K562 treated with DMSO at 1 percent for 48 hours (cell line): ENCODE data around the gene TGFB2. TPM values are rescaled to one million over a fixed set of nuclear protein-coding genes. Genes with fewer than 3 reads are reported as not detected.

Source experiments
- total RNA-seq: library from RNA; unstranded; fragments of 300-600 nt; gene quantifications from 2 replicates; pipeline ENCODE4 v1.2.3, GENCODE V29; 2022; ENCODE audit warnings: low replicate concordance; ENCODE audit errors: extremely low read depth

The TGFB2 gene
- total RNA-seq: not detected in 2 replicates

DNA sequence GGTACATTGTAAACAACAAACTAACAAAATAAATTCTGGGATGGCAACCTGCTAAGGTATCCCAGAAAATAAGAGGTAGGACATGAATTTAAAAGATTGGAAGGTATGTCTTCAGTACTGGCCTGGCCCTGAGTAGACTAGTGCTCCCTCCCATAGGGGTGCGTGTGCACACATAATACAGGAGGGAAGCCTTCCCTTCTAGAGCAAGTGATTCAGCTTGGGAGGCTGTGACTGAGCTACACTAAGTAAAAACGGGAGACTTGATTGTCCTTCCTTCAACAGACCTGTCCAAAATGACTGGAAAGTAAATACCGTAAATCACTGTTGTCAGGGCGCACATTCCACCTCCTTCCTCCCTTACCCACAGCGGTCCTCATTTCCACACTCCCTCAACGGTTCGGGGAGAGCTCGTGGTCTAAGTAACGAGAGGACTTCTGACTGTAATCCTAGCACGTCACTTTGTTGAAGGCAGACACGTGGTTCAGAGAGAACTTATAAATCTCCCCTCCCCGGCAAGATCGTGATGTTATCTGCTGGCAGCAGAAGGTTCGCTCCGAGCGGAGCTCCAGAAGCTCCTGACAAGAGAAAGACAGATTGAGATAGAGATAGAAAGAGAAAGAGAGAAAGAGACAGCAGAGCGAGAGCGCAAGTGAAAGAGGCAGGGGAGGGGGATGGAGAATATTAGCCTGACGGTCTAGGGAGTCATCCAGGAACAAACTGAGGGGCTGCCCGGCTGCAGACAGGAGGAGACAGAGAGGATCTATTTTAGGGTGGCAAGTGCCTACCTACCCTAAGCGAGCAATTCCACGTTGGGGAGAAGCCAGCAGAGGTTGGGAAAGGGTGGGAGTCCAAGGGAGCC, at the start of gene TGFB2:
Gene TGFB2 (plus strand): TSS at position 523 of the 859 bp plus-strand sequence. CDS start 1,366 bp downstream, outside the sequence.

Other genes with a start within 250 kb of the TGFB2 start
- not detected in 2 replicates for gene RRP15, start 60.0 kb upstream of the TGFB2 start, total RNA-seq